Adrenal gland (tissue), 12 donors: ENCODE measurements around the gene SECISBP2. TPM values are rescaled to one million over a fixed set of nuclear protein-coding genes. Genes with fewer than 3 reads are reported as not detected.
"Not testable (repeated sequence)": the region's sequence is repeated elsewhere in the genome, so short reads cannot be mapped to it uniquely, and the experiment has no call there.

ENCODE experiments used
- DNase-seq, 7 donors: peaks; one replicate each; pipeline ENCODE4 v3.0.0-alpha.2; 2019 to 2020
- H3K27ac ChIP-seq, 5 donors: fragments of 200-600 bp; sonication (generic) in 4 of 5; 1 replicate in 3 of 5; 2 replicates in 2 of 5; pipeline versions ENCODE4 v1.5.1 to v1.8.0; 2016 to 2020; ENCODE audit warnings: mild to moderate bottlenecking in 1 of 5
- H3K27me3 ChIP-seq: fragments of 200-600 bp; 2 replicates; pipeline ENCODE4 v1.8.0; 2021
- H3K36me3 ChIP-seq, 2 donors: fragments of 200-600 bp; replicated peaks in 1 of 2; 1 replicate in 1 of 2; 2 replicates in 1 of 2; pipeline versions ENCODE4 v1.5.1 to v1.8.0; 2018 to 2022
- H3K4me1 ChIP-seq, 2 donors: fragments of 200-600 bp; replicated peaks in 1 of 2; 1 replicate in 1 of 2; 2 replicates in 1 of 2; pipeline versions ENCODE4 v1.5.1 to v1.8.0; 2018 to 2021
- H3K4me3 ChIP-seq, 4 donors: fragments of 200-600 bp; sonication (generic) in 3 of 4; one replicate each; pipeline ENCODE4 v1.5.1; 2016 to 2018
- H3K9me3 ChIP-seq, 3 donors: fragments of 200-600 bp; sonication (generic) in 1 of 3; replicated peaks in 1 of 3; 1 replicate in 2 of 3; 2 replicates in 1 of 3; pipeline versions ENCODE4 v1.5.1 to v1.8.0; 2016 to 2021
- POLR2A ChIP-seq, 2 donors: fragments of 450-650 bp; IDR thresholded peaks; one replicate each; pipeline ENCODE4 v1.6.1; 2017; ENCODE audit warnings: antibody characterized with exemption in 2 of 2, mild to moderate bottlenecking in 2 of 2, moderate library complexity in 1 of 2
- WGBS, 4 donors: extraction: QIAGEN DNeasy Blood & Tissue Kit in 2 of 4; methylation state at CpG; one replicate each; pipeline versions ENCODE4 v1.1.5 to v1.1.7; 2013 to 2017; 5-methylcytosine and 5-hydroxymethylcytosine counted together
- intact Hi-C, 2 donors: fragments of 100-400 bp; cut with DNase I; formaldehyde crosslinking; loops; one replicate each; pipeline versions ENCODE4 v1.14.1 to v1.15.0; 2022 to 2023
- polyA plus RNA-seq, 3 donors: library from polyadenylated mRNA; stranded (reverse); fragments of 200-250 nt in 2 of 3; fragments of 350-450 nt in 1 of 3; fragmentation: Illumina TruSeq in 1 of 3; extraction: RNeasy Lipid Tissue Mini Kit (QIAGEN cat#74804) in 1 of 3; gene quantifications; one replicate each; pipeline ENCODE4 v1.2.3, GENCODE V29; 2013 to 2014
- total RNA-seq, 9 donors: library from RNA; depleted of rRNA in 4 of 9; stranded (reverse); fragments of >200 nt in 4 of 9; fragments of 120-200 nt in 1 of 9; fragmentation: NEBNext Ultra II Directional in 1 of 9; extraction: Animal tissue kit (Norgen Biotek cat#: 25700) in 1 of 9; gene quantifications; one replicate each; pipeline versions ENCODE4 v1.1.0 to v1.2.4, GENCODE V29; 2013 to 2023
- TF ChIP-seq, protein P1 (sequence below), 6 experiments: fragments of 450-650 bp in 4 of 6; fragments of 200-600 bp in 2 of 6; sonication (generic) in 1 of 6; IDR thresholded peaks; 1 replicate in 5 of 6; 2 replicates in 1 of 6; pipeline versions ENCODE4 v1.5.1 to v1.8.0; 2016 to 2021; ENCODE audit warnings: antibody characterized with exemption in 6 of 6, mild to moderate bottlenecking in 2 of 6, moderate library complexity in 1 of 6
- donor health status: healthy with polysubstance abuse.
- donor health status: Bipolar disorder and iron deficiency.
- donor health status: DM: yes; HTN: yes; CAD: no.
- donor health status: DM: no; HTN: no; CAD: no.
- donor health status: DM: no; HTN: no; CAD: no.
- donor health status: DM: yes; HTN: yes; CAD: no.

SECISBP2 gene
- total and polyA plus RNA-seq, 12 donors, result 31.7 to 76.1 (median 46.8) TPM

DNA sequence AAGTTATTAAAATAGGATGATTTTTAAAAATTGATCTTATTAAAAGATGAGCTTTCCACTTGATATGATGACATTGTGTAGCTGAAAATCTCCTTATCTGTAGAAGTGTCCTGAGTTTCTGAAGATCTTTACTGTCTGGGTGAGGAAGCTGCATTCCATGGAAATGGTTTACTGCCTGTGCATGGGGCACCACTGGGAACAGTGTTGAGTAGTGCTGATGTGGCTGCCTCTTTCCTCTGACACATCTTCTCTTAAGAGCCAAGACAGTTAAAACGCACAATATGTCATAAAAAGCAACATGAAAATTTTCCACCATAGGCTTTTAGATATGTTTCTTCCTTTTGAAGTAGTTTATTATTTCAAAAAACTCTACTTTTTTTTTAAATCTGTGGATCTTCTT lies 24.6 kb downstream of the SECISBP2 start:
- 96 to 100% (median 99%) methylated on average over 1 of the region's 1 CpG for WGBS, 4 donors
- H3K36me3 ChIP-seq, result peaks cover 0 to 85% of the 10 kb centered on the region in 2 donors
- DNase-seq, result no peak

DNA sequence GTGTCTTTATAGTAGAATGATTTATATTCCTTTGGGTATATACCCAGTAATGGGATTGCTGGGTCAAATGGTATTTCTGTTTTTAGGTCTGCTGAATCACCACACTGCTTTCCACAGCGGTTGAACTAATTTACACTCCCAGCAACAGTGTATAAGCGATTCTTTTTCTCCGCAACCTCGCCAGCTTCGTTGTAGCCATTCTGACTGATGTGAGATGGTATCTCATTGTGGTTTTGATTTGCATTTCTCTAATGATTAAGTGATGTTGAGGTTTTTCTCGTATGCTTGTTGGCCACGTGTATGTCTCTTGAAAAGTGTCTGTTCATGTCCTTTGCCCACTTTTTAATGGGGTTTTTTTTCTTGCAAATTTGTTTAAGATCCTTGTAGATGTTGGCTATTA lies 25.5 kb downstream of the SECISBP2 start:
- H3K4me1 ChIP-seq, H3K27me3 ChIP-seq, DNase-seq, intact Hi-C loops, H3K4me3 ChIP-seq, H3K27ac ChIP-seq, H3K9me3 ChIP-seq: not testable (repeated sequence)
- WGBS, 4 donors, result 94 to 97% (median 96%) methylated on average over 7 of the region's 7 CpGs
- peaks cover 0 to 85% of the 10 kb centered on the region in 2 donors for H3K36me3 ChIP-seq

More for the DNA sequence above, 24.6 kb downstream of the SECISBP2 start:
- no peaks in the 10 kb centered on the region for H3K4me1 ChIP-seq
- TF ChIP-seq POLR2A (IDR thresholded peaks at IDR 0.05), result no peak
- TF ChIP-seq, protein P1, sequence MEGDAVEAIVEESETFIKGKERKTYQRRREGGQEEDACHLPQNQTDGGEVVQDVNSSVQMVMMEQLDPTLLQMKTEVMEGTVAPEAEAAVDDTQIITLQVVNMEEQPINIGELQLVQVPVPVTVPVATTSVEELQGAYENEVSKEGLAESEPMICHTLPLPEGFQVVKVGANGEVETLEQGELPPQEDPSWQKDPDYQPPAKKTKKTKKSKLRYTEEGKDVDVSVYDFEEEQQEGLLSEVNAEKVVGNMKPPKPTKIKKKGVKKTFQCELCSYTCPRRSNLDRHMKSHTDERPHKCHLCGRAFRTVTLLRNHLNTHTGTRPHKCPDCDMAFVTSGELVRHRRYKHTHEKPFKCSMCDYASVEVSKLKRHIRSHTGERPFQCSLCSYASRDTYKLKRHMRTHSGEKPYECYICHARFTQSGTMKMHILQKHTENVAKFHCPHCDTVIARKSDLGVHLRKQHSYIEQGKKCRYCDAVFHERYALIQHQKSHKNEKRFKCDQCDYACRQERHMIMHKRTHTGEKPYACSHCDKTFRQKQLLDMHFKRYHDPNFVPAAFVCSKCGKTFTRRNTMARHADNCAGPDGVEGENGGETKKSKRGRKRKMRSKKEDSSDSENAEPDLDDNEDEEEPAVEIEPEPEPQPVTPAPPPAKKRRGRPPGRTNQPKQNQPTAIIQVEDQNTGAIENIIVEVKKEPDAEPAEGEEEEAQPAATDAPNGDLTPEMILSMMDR (IDR thresholded peaks at IDR 0.05), result no peak
- intact Hi-C loops, result no loop called here
- no peak overlapping the region for H3K27ac ChIP-seq
- H3K27me3 ChIP-seq, result no peaks in the 10 kb centered on the region
- H3K9me3 ChIP-seq, result no peaks in the 10 kb centered on the region
- H3K4me3 ChIP-seq, result no peak overlapping the region

DNA sequence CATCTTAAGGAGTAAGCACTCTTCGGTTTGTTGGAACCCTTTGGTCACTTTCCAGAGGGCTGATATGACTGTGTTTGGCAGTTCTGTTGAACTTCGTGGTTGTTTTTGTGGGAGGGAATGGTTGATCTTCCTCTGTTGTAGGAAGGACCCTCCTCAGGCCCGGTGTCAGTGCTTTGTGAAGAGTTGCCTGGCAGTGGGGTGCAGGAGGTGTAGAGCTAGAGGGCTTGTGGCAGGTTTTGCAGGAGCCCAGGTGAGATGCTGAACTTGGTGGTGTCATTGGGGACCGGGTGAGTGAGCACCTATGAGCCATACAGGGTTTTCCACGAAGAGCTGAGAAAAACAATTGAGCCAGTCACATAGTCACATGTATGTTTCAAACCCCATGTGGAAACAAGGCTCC lies 27.2 kb downstream of the SECISBP2 start:
- TF ChIP-seq, protein P1 (IDR thresholded peaks at IDR 0.05), result no peak
- no peak for TF ChIP-seq POLR2A (IDR thresholded peaks at IDR 0.05)
- no peak for DNase-seq
- Histone ChIP-seq H3K4me1 (no peaks in the 10 kb centered on the region), H3K9me3 (no peaks in the 10 kb centered on the region), H3K36me3 (peaks cover 0 to 89% of the 10 kb centered on the region in 2 donors), H3K27me3 (no peaks in the 10 kb centered on the region), H3K4me3 (no peak overlapping the region), H3K27ac (no peak overlapping the region)
- WGBS, 4 donors, result 82 to 98% (median 95%) methylated on average over 5 of the region's 5 CpGs
- intact Hi-C loops, result no loop called here

DNA sequence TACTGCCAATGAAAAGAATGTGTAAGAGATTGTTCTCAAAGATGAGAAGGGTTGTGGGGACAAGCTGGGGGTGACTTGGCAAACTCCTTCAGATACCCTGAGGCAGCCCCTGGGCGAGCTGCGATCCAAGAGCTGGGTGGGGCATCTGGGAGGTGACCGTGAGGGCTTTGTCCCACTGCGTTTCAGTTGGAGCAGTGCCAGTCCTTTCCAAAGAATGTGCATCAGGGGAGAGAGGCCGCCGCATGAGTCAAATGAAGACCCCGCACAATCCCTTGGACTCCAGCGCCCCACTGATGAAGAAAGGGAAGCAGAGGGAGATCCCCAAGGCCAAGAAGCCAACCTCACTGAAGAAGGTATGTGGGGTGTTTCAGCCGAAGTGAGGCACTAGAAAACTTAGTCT lies 28.4 kb downstream of the SECISBP2 start:
- Histone ChIP-seq H3K4me1 (peaks cover 0 to 2% of the 10 kb centered on the region in 2 donors), H3K36me3 (peaks cover 0 to 88% of the 10 kb centered on the region in 2 donors), H3K4me3 (no peak overlapping the region), H3K27me3 (no peaks in the 10 kb centered on the region), H3K27ac (no peak overlapping the region), H3K9me3 (no peaks in the 10 kb centered on the region)
- no peak for DNase-seq
- intact Hi-C loops, result no loop called here
- 91 to 96% (median 94%) methylated on average over 9 of the region's 9 CpGs for WGBS, 4 donors
- TF ChIP-seq, protein P1 (IDR thresholded peaks at IDR 0.05), result no peak
- no peak for TF ChIP-seq POLR2A (IDR thresholded peaks at IDR 0.05)

DNA sequence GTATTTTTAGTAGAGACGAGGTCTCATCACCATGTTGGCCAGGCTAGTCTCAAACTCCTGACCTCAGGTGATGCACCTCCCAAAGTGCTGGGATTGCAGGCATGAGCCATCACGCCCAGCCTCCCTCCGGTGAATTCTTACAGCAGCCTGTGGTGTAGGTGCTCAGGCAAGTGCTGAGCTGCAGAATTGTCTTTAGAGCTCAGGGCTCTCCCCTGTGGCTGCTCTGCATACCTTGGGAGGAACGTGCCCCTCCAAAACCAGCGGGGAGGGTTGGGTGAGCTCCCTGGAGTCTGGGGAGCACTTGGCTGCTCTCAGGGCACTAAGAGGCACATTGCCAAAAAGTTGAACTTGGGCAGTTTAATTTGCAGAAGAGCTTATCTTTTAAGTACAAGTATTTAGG lies 29.4 kb downstream of the SECISBP2 start:
- Histone ChIP-seq H3K27me3 (no peaks in the 10 kb centered on the region), H3K4me1 (peaks cover 7 to 11% of the 10 kb centered on the region in 2 donors), H3K36me3 (peaks cover 0 to 78% of the 10 kb centered on the region in 2 donors), H3K4me3 (no peak overlapping the region), H3K9me3 (no peaks in the 10 kb centered on the region), H3K27ac (no peak overlapping the region)
- no peak for DNase-seq
- intact Hi-C loops, result no loop called here
- no peak for TF ChIP-seq POLR2A (IDR thresholded peaks at IDR 0.05)
- TF ChIP-seq, protein P1 (IDR thresholded peaks at IDR 0.05), result no peak
- 83 to 97% (median 92%) methylated on average over 4 to 5 of the region's 5 CpGs for WGBS, 4 donors
